ENCODE measurements around the gene SYPL1.

The SYPL1 gene

GRCh38 chr7:106070201-106070551 lies 41.9 kb downstream of the SYPL1 start:
- H3K4me3 ChIP-seq (ENCODE audit: low read depth, low read length) = no peak overlapping the region
- TF ChIP-seq MYC (IDR thresholded peaks at IDR 0.05; ENCODE audit: low read depth, low read length) (no peak), POLR2A (IDR thresholded peaks at IDR 0.05; ENCODE audit: extremely low read depth, insufficient read length) (no peak), CTCF (IDR thresholded peaks at IDR 0.05; ENCODE audit: low read depth, low read length) (no peak), MAX (IDR thresholded peaks at IDR 0.05; ENCODE audit: low read depth, low read length) (no peak)
- DNase-seq (ENCODE audit: low read depth) = no peak

- no peak overlapping the region for H3K4me3 ChIP-seq (ENCODE audit: low read depth, low read length)
- TF ChIP-seq MYC (IDR thresholded peaks at IDR 0.05; ENCODE audit: low read depth, low read length) = no peak
- no peak for TF ChIP-seq CTCF (IDR thresholded peaks at IDR 0.05; ENCODE audit: low read depth, low read length)
- no peak for TF ChIP-seq POLR2A (IDR thresholded peaks at IDR 0.05; ENCODE audit: extremely low read depth, insufficient read length)
- TF ChIP-seq MAX (IDR thresholded peaks at IDR 0.05; ENCODE audit: low read depth, low read length) = no peak
- no peak for DNase-seq (ENCODE audit: low read depth)
Measured at GRCh38 chr7:106069471-106070200, 42.5 kb downstream of the SYPL1 start.

- TF ChIP-seq MYC (IDR thresholded peaks at IDR 0.05; ENCODE audit: low read depth, low read length) = no peak
- no peak for TF ChIP-seq MAX (IDR thresholded peaks at IDR 0.05; ENCODE audit: low read depth, low read length)
- TF ChIP-seq CTCF (IDR thresholded peaks at IDR 0.05; ENCODE audit: low read depth, low read length) = no peak
- no peak for TF ChIP-seq POLR2A (IDR thresholded peaks at IDR 0.05; ENCODE audit: extremely low read depth, insufficient read length)
Measured at GRCh38 chr7:106068986-106069385, 43.1 kb downstream of the SYPL1 start.

GRCh38 chr7:106068538-106068961 lies 43.6 kb downstream of the SYPL1 start:
- DNase-seq (ENCODE audit: low read depth) = no peak
- no peak overlapping the region for H3K4me3 ChIP-seq (ENCODE audit: low read depth, low read length)
- TF ChIP-seq POLR2A (IDR thresholded peaks at IDR 0.05; ENCODE audit: extremely low read depth, insufficient read length) = no peak
- TF ChIP-seq MAX (IDR thresholded peaks at IDR 0.05; ENCODE audit: low read depth, low read length) = no peak
- no peak for TF ChIP-seq MYC (IDR thresholded peaks at IDR 0.05; ENCODE audit: low read depth, low read length)
- no peak for TF ChIP-seq CTCF (IDR thresholded peaks at IDR 0.05; ENCODE audit: low read depth, low read length)

More at GRCh38 chr7:106068986-106069385, 43.1 kb downstream of the SYPL1 start:
- H3K4me3 ChIP-seq (ENCODE audit: low read depth, low read length) = no peak overlapping the region
- no peak for DNase-seq (ENCODE audit: low read depth)

GRCh38 chr7:106067678-106068077 lies 44.4 kb downstream of the SYPL1 start:
- H3K4me3 ChIP-seq (ENCODE audit: low read depth, low read length) = no peak overlapping the region
- DNase-seq (ENCODE audit: low read depth) = no peak
- TF ChIP-seq CTCF (IDR thresholded peaks at IDR 0.05; ENCODE audit: low read depth, low read length) (no peak), MAX (IDR thresholded peaks at IDR 0.05; ENCODE audit: low read depth, low read length) (no peak), MYC (IDR thresholded peaks at IDR 0.05; ENCODE audit: low read depth, low read length) (no peak), POLR2A (IDR thresholded peaks at IDR 0.05; ENCODE audit: extremely low read depth, insufficient read length) (no peak)
